Fibroblast of skin of scalp (primary cell): ENCODE measurements around the gene IFIT1.
"Not testable (repeated sequence)": the region's sequence is repeated elsewhere in the genome, so short reads cannot be mapped to it uniquely, and the experiment has no call there.

ENCODE experiments used
- DNase-seq: peaks from one replicate; pipeline ENCODE4 v3.0.0-alpha.2; 2013

The IFIT1 gene

DNA sequence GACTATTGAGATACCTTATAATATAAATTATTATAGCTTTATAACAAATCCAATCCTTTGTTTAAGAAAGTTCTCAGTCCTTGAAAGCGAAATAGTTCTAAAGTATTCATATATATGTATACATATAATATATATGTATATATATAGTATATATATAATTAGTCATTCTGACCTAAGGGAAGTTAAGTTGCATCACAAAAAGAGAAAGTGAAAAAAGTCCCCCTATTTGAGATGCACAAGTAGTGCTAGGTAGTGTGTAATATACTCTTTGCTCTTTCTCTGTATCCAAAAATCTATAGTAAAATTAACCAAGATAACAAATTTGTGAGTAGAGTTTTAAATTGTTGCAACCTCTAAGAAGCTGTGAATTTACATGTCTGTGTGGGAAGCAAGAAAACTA lies 27.9 kb upstream of the IFIT1 start:
- no peak for DNase-seq

- DNase-seq, result no peak
These were observed 24.9 kb upstream of the IFIT1 start for GRCh38 chr10:89367529-89367928.

DNA sequence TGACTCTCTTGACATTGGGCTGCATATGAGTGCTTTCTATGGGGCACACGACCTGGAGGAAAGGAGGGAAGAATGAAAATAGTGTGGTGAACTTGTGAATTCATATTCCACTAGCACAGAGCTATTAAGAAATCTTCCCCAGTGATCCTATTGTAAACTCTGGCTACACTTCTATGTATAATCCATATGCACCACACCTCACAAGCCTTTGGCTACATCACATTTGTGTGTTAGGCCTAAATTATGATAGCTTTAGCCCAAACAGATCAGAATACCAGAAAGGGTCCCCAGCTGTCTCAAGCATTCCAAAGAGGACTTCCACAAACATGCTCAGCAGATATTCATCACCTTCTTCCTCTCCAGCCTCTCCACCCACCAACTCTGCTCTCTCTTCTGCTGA lies 24.3 kb upstream of the IFIT1 start:
- DNase-seq, result no peak

GRCh38 chr10:89369156-89370105 lies 23.0 kb upstream of the IFIT1 start:
- DNase-seq, result no peak

- no peak for DNase-seq
These were observed 21.3 kb upstream of the IFIT1 start for GRCh38 chr10:89371079-89371478.

- DNase-seq, result no peak
These were observed 20.4 kb upstream of the IFIT1 start for GRCh38 chr10:89371987-89372386.

- peak; percentile 85 for DNase-seq
These were observed 18.3 kb upstream of the IFIT1 start for GRCh38 chr10:89373916-89374711.

DNA sequence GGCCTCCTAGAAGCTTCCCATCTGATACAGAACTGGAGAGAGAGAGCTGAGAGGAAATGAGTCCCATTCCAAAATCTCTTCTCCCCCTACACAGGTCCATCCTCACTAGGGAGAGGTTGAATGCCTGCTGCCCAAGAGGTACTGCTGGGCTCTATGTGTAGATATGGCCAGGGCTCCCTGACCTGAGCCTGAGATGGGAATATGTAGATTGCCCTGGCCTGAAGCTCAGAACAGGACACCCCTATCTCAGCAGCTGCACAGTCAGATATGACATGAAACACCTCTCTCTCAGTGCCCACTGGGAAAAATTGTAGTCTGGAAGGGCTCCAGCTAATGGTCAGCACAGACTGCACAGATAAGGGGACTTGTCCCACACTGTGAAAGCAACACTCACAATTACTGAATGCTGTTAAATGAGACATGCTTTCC lies 17.7 kb upstream of the IFIT1 start:
- DNase-seq, result no peak

DNA sequence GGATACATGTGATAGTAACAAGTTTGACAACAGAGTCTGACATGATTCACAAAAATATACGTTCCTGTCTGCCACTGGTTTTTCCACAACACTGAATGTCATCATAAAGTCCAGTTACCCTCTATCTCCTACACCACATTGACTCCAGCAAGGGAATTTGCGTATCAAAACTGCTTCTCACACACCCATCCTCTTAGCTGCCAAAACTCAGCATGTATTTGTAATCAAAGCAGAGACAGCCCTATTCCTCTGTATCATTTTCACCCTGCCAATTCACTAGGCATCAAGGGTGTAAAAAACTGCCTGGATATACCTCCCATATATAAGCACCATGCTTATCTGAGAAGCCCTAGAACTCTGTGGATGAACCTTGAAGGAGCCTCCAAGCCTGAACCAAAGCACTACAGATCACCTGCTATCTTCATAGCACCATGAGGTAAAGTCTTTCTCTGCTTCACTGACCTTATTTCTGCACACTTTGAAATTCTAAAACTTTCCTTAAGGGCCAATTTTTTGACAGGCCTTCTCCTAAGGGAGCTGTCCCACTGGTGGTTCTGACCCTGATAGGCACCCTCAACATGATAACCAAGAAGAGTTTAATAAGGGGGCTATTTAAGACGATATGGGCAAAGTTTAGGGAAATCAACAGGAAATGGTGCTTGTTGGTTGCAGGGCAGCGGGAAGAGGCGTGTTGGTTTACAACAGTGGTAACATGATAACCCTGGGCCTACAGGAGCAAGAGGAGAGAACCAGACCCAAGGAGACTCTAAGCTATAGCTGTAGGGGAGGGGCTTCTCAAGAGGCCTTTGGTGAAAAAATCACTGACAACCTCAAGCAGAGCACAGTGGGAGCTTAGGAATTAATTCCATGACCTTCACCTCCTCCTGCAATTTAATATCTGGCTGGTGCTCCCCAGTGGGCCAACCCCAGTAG lies 14.5 kb upstream of the IFIT1 start, which contains the start of gene IFIT1B:
Gene IFIT1B (plus strand): TSS at position 352 of the 933 bp plus-strand sequence. CDS start 80 bp downstream, at position 432.
- no peak for DNase-seq

GRCh38 chr10:89379103-89379502 lies 13.3 kb upstream of the IFIT1 start:
- DNase-seq, result no peak

DNA sequence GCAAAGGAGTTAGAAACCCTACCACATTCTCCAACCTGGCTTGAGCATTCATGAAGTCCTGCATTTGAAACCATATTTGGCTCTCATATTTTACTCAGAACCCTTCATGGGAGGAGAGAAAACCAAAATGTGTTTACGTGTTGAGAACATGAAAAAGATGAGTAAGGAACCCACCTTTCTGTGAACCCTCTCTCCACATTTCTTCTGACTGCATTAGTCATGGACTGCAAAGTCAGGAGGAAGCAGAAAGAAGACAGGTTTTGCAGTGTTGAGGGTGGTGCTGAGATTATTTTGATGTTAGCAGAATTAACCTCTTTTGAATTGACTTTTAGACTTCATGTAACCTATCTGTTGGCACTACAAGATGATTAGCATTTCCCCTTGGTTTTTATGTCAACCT lies 9.7 kb upstream of the IFIT1 start:
- DNase-seq, result no peak

DNA sequence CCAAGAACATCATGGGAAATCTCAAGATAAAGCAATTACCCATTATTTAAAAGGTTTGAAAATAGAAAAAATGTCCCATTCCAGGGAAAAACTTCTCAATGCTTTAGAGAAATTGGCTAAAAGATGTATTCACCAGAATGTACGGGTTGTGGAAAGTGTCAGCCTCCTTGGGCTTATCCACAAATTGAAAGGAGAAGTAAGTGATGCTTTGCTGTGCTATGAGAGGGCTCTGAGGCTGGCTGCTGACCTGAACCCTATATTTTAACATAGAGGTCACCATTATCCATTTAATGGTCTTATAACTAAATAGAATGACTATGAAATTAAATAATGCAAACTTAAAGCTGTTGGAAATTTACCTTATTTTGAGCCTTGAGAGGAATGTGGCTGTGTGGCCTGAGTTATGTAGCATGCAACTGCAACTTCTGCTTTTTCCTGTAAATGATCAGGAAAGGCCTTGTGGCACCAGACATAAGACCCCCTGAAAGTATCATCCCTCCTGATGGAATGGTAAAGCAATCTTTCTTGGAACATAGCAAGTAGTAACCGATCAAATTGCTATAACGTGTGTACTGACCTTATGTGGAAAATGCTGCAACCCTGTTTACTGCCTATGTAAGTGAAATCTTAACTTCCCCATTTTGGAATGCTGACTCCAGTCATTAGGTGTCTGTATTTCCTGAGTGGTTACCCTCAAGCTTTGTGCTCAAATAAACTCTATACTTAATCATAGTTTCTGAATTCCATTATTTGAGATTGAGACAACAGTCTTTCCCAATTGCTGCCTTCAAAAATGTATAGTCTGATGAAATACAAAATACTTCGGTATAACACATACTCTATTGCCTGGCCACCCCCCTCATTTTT lies 7.7 kb upstream of the IFIT1 start:
- DNase-seq, result no peak

DNA sequence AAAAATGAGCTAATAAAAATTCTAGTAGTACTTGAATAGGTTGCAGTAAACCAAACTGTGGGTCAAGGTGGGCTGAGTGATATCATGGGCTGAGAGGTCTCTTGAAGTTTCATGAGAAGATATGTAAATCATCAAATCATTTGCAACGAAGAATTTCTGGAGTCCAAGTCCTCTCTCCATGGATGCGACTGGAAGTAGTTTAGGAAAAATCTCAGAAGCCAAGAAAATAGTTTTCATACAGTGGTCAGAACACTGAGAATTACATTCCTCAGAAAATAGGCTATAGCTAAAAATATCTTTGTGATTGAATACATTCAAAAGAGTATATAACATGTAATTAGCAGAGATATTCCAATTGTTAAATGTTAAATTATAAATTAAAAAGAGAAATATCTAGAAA lies 3.6 kb upstream of the IFIT1 start:
- peak; percentile 37 for DNase-seq

DNA sequence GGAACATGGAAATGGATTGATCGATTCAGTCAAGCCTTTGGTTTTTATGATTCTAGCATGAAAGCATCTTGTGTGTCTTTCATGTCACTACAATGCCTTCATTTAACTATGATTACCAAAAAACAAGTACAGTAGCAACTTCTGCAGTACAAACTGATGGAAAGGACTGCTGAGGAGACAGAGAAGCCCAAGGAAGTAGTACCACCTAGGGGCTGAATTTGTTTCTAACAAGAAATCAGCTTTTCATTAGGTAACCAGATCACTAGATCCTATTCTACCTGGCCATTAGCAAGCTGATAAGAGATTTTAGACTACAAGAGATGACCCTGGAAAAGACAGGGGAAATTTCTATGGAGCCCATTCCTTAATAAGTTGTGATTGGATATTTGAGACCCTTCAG lies 3.2 kb upstream of the IFIT1 start:
- peak; percentile 46 for DNase-seq

DNA sequence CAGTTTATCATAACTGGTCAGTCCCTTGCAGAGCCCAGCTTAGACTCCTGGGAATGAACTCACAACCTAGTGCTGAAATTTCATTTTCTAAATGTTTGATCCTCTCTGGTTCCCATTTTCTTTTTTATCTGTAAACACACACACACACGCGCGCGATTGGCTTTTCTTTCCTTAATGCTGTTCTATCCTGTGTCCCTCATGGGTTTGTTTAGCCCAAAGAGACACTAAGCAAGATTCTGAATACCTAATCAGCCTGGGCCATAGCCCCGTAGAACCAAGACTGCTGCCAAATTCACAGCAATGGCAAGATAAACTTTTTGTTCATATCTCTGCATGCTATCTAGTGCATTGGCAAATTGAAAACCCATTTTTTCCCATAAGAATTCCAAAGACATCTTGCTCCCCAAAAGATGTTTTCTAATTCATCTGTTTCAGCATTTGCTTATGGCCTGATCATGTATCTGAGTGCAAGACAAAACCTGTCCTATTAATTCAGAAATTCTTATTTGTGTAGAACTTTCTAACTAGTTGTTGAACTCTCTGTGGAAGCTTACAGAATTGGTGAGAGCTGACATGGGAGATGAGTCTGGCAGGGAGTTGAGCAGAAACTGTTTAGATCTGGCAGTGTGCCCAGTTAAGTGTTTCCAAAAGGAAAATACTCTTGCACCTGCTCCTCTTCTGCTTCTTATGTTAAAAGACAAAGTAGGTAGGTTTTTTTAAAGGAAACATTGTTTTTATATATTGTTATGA lies 1.8 kb upstream of the IFIT1 start:
- DNase-seq, result no peak

GRCh38 chr10:89391226-89391576 lies 1.2 kb upstream of the IFIT1 start:
- DNase-seq, result not testable (repeated sequence)

DNA sequence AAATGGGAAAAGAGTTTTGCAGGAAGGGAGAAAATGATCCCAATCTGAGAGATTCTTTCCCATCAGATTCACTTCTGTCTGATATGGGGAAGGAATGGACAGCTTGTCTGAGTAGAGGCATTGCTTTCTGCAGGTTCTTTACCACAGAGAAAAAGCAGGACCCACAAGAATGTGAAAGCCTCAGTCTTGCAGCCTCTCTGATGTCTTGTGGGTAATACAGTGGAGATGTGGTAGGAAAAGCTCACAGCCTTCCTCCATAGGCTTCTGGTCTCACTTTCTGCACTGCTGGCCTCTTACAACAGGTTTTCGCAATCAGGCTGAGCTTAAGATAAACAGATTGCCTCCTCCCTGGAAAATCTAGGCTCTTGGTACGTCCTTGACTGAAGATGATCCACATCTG lies 551 bp downstream of the IFIT1 start:
- peak; percentile 71 for DNase-seq

DNA sequence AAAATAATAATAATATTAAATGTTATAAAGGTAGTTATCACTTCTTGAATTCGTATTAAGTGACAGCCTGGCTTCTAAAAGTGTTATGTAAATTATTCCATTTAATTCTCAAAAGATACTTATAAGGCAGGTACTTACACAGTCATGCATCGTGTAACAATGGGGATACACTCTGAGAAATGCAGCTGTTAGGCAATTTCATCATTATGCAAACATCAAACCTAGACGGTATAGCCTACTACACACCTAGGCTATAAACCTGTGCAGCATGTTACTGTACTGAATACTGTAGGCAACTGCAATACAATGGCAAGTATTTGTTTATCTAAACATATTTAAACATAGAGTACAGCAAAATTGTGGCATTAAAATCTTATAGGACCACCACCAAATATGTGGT lies 1.5 kb downstream of the IFIT1 start:
- no peak for DNase-seq

- no peak for DNase-seq
These were observed 2.7 kb downstream of the IFIT1 start for GRCh38 chr10:89395141-89395540.

- DNase-seq, result peak; percentile 51
These were observed 5.8 kb downstream of the IFIT1 start for GRCh38 chr10:89398003-89398749.
